DMS153 (cell line): Measurements from ENCODE around the gene HS3ST4.

Experiments used
- DNase-seq: peaks from one replicate; lab custom pipeline; 2025; lab: John Stamatoyannopoulos, UW

The HS3ST4 gene

DNA sequence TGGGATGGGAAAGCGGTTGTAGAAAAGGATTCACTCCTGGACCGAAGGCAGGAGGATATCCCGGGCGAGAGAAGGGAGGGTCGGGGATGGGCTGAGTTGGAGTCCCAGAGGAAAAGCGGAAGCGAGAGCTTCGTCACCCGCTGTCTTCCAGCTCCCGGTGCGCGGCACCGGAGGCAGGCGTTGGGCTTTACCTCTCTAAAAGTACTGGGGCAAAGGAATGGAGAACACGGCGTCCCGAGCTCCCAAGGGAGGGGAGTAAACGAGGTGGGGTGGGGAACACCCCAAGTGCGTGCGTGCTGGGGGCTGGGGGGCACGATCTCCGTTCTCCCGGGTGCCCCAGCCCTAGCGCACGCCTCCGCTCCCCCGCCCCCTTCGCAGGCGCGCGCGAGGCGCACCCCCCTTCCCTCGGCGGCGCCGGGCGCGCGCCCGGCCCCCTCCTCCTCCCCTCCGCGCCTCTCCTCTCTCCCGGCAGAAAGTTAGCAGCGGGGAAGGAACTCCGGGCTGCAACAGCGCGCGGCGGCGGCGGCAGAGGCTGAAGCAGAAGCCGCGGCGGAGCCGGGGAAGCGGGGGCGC lies at the start of gene HS3ST4:
Gene HS3ST4 (plus strand): TSS at position 441 of the 573 bp plus-strand sequence.
- DNase-seq = no peak

DNA sequence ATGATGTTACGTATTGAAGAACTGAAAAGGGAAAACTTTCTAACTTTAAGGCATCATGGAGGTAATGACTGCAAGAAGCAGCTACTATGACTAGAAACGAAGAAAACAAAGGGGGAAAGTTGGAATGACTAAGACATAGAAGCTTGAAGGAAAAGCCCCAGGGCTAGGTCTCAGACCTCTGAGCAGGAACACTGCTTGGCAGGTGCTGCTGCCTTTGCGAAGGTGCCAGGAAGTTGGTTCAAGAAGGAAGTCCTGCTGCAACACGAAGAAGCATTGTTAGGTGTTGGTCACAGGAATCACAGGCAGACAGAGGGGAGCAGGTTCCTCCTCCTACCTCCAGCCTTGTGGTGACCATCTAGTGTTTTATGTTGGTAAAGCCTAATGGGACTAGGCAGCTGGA lies 48.1 kb upstream of the HS3ST4 start:
- no peak for DNase-seq

DNA sequence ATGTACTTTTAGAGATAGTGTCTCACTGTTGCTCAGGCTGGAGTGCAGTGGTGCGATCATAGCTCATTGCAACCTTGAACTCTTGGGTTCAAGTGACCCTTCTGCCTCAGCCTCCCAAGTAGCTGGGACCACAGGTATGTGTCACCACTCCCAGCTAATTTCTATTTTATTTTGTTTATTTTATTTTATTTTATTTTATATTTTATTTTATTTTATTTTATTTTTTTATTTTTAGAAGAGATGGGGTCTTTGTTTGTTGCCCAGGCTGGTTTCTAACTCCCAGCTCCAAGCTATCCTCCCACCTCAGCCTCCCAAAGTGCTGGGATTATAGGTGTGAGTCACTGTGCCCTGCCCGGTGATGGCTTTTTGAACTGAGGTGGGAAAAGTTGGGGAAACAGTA lies 35.1 kb upstream of the HS3ST4 start:
- no peak for DNase-seq

DNA sequence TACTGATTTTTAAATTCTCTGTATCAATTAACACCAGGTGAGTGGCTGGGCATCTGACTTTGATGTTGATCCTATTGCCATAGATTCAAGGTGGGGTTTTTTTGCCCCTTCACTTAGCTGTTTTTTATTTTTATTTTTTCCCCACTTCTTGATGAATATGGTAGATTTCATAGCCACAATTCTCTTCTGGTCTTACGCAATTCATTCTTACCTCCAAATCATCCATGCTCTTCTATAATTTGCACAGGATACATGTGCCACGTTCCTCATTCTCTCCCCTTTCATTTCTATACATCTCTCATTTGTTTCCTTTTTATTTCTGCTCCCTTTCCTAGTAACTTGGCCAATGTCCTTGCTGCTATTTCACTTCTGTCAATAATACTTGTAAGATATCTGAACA lies 14.9 kb upstream of the HS3ST4 start:
- no peak for DNase-seq

DNA sequence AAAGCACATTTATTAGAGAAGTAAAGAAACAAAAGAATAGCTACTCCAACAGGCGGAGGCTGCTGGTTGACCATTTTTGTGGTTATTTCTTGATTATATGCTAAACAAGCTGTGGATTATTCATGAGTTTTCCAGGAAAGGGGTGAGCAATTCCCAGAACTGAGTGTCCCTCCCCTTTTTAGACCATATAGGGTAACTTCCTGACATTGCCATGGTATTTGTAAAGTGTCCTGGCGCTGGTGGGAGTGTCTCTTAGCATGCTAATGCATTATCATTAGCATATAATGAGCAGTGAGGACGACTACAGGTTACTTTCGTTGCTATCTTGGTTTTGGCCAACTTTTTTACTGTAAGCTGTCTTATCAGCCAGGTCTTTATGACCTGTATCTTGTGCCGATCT lies 12.2 kb upstream of the HS3ST4 start:
- DNase-seq = no peak

DNA sequence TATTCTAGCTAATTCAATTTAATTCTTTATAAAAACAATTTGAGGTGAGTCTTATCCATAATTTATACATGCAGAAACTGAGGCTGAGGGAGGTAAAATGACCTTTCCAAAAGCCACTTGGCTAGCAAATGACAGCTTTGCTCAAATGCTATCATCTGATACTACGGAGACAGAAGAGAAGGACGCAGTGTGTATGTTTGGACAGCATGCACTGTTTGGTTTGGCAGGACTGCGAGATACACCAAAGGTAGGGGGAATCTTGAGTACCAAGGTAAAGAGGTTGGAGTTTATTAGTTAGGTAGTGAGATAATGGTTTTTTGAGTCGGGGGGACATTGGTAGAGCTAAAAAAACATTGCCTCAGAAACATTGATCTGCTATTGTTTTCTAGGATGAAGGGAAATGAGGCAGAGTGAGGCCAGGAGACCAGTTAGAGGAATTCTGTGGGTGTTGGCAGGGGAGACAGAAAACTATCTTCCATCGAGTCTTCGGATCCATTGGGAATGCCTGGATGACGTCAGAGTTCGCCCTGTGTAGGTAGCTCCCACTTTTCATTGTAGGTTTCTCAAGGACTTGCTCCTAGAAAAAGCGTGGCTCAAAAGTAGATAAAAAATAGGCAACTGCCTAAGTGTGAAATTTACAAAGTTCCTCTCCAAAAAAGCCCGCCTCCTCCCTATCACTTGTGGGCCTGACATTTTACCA lies 2.5 kb upstream of the HS3ST4 start:
- no peak for DNase-seq

DNA sequence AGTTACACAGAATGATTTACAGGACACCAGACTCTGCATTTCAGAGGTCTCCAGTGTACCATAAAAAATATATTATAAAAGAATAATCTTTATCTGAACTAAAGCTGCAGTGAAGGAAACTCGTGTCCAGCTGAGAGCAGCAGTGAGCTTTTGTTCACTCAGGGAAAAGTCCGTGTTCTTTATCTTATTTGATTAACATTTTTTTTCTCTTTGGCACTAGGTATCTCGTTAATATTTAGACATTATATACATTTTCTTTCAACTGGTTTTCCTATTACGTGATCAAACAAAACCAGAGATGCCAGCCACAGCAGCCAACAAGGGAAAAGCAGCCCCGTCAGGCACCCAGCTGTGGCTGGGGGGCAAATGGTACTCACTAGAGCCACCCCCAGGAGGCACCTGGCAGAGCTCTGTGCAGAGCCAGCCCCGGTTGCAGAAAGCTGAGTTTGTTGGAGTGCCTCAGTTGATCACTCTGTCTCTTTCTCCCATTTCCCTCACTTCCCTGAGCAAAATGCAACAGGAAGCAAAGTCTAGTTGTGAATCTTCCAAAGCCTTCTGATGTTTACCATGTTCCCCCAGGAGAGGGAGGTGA lies 1.1 kb upstream of the HS3ST4 start:
- no peak for DNase-seq

DNA sequence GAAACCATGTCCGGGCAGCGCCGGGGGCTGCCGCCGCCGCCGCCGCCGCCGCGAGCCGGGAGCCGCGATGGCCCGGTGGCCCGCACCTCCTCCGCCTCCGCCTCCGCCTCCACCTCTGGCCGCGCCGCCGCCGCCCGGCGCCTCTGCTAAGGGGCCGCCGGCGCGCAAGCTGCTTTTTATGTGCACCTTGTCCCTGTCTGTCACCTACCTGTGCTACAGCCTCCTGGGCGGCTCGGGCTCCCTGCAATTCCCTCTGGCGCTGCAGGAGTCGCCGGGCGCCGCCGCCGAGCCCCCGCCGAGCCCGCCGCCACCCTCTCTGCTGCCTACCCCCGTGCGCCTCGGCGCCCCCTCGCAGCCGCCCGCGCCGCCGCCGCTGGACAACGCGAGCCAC lies 587 bp downstream of the HS3ST4 start:
- no peak for DNase-seq

DNA sequence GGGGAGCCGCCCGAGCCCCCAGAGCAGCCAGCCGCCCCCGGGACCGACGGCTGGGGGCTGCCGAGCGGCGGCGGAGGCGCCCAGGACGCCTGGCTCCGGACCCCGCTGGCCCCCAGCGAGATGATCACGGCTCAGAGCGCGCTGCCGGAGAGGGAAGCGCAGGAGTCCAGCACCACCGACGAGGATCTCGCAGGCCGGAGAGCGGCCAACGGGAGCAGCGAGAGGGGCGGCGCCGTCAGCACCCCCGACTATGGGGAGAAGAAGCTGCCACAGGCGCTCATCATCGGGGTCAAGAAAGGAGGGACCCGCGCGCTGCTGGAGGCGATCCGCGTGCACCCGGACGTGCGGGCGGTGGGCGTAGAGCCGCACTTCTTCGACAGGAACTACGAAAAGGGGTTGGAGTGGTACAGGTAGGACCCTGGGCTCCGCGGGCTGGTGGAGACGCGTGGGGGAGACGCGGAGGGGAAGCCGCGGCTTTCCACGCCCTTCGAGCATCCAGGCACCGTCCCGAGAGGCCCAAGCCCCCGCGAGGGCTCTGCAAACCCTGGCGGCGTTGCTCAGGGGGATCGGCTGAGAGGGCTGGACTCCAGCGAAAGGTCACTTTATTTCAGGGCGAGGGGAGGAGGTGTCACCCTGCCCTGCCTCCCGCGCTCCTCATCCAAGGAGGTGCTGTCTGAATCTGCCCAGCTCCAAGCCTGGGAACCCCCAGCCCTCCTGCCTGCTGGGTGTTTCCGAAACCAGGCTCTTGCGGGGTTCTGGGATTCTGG lies 1.2 kb downstream of the HS3ST4 start:
- no peak for DNase-seq

DNA sequence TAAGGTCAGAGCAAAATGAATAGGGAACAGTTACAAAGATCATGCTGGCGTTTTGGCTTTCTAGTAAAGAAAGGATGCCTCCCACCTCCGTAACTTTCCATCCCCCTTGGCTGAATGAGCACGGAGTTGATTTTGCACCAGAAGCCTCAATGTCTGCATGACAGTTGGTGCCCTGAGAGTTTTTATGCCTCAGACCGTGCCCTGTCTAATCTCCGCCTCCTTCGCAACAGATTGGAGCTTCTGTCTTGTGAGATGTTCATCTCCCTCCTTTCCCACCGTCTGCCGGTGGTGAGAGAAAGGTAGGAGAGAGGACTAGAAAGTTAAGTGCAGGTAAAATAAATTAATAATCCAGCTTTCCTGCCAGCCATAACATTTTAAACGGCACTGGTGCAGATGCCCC lies 1.9 kb downstream of the HS3ST4 start:
- no peak for DNase-seq

DNA sequence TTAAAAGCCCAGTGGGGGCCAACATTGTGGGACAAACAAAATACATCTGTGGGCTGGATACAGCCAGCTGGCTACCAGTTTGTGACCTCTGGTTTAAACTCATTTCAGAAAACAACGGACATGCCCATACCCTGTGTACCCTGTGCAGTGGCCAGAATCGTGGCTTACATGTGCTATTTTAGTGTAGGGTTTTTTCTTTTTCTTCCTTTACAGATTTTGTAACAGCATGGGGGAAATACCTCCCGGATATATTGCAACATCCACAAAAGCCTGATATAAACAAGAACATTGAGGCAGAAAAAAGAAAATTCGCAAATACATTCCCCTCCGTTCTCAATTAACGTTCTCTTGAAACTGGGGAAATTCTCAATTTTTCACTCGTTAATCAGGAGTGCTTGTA lies 7.3 kb downstream of the HS3ST4 start:
- no peak for DNase-seq

DNA sequence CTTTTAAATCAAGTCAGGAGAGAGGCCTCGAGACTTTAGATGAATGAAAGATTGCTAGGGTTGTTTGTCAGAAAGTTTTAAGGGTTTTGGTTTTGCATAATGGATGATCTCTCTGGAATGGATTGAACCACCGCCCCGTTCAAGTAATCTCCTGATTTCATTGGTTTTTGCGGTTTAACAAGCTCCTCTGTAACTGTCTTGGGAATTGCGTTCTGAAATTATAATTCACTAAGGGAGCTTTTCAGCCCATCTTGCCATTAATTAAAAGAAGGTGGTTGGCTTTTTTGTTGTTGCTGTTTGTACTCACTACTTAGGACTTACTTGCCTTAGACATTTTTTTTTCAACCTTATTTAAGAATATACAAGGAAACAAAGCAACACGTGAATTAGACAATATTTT lies 8.8 kb downstream of the HS3ST4 start:
- no peak for DNase-seq

DNA sequence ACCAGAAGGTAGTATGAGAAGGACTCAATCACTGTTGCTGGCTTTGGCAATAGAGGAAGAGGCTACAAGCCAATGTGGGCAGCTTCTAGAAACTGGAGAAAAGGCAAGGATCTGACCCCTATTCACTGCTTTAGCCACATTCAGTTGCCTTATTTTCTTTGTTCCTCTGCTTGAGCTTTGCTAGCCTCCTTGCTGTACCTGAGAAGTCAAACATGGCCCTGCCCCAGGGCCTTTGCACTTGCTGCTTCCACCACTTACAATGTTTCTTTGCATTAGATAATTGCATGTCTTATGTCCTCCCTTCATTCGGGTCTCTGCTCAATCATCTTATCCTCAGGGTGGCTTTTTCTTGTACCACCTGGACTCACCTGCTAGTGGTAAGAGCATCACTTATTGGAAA lies 15.8 kb downstream of the HS3ST4 start:
- no peak for DNase-seq

DNA sequence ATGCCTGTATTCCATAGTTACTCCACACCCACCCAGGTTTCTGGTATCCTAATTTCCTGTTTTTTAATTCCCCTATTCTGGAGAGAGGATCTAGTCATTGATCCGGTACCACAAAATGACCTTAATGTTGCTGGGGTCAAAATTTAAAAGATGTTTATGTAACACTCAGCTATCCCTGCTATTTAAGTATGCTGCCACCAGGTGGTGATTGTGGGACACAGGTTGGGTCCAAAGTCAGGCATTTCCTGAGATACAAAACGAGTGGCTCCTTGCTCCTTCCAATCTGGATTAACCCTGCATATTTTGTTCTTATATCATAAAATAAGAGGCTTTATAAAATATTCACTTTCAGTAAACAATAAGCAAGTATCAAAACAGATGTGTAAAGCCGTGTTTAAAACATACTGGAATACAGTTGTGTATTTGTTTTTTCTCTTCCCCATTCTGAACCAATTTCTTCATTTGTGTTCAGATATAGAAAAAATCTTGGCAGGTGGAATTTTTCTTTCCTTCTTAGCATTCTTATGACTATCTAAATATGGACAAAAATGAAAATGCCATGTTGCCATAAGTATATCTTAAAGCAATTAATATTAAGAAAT lies 16.3 kb downstream of the HS3ST4 start:
- no peak for DNase-seq

DNA sequence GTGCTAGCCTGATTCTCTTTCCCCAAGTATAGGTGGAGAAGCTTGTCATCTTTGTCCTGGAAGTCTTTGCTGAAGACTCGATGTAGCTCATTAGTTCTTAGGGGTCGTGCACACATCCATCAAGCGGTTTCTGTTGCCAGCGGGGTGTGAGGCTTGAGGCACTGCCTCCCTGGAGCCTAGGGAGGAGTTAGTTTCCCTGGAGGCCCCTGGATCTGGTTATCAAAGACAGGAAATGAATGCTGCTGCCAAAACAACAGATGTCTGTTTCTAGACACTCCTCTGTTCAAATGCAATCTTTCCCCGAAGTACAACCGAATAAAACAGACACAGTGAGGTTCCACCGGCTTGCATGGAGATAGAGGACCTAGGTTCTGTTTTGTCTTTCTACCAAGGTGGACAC lies 17.5 kb downstream of the HS3ST4 start:
- no peak for DNase-seq

DNA sequence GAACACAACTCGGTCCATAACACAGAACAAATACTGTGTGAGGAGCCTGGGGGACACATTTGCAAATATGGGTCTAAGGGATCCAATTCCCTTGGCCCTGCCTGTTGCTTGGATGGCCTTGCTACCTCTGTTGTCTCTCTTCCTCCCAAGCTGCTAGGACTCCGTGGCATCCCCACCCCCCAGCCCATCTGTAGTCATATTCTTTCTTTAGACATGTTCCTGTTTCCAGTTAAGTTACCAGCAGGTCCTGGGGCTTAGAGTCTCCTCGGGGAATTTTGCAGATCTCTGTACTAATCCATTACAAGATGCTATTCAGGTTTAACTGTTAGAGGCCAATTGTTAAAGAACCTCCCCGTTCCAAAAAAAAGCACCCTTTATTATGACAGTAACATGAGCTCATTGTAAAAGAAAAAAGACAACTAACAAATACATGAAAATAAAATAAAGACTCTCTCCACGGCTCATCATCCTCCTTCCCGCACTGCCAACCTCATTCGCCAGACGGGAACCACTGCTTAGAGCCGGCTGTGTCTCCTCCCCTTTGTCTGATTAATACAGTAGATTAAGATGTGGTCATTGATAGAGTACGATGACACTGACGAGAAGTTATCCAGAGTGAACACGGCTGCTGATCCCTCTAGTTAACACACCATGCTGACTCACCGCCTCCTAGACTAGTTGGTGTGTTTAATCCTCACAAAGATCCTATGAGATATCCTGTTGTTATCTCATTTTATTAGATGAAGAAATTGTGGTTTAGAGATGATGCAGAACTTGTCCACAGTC lies 22.2 kb downstream of the HS3ST4 start:
- DNase-seq = no peak

DNA sequence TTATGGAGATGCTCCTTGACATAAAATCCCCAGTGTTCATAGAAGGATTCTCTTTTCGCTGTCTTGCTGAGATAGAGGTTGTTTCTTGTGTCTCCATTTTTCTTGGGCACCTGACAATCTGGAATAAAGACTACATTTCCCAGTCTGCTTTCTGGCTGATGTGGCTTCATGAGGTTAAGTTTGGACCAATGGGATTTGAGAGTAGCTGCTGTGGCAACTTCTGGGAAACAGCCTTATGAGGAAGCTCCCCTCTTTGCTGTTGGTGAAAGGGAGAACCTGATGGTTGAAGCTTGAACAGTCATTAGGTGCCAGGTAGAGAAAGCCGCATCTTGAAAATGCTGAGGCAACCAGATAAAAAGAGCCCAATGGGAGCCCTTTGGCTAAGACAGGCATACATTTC lies 24.4 kb downstream of the HS3ST4 start:
- DNase-seq = no peak

DNA sequence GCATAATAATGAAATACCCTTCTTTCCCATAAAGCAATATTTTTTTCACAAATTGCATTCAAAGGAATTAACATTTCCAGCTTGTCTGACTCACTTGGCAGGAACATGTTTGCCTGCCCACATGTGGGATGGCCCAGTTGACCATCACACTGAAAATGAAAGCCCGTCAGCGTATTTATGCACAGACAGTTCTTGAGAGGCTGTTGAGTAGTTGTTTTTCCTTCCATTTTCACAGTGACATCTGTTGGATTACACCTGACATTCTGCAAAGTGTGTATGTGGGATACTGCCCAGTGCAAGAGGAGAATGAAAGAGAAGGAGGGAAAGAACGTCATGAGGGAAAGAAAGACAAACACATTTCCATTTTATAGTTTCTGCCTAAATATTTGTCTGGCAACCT lies 29.7 kb downstream of the HS3ST4 start:
- no peak for DNase-seq

DNA sequence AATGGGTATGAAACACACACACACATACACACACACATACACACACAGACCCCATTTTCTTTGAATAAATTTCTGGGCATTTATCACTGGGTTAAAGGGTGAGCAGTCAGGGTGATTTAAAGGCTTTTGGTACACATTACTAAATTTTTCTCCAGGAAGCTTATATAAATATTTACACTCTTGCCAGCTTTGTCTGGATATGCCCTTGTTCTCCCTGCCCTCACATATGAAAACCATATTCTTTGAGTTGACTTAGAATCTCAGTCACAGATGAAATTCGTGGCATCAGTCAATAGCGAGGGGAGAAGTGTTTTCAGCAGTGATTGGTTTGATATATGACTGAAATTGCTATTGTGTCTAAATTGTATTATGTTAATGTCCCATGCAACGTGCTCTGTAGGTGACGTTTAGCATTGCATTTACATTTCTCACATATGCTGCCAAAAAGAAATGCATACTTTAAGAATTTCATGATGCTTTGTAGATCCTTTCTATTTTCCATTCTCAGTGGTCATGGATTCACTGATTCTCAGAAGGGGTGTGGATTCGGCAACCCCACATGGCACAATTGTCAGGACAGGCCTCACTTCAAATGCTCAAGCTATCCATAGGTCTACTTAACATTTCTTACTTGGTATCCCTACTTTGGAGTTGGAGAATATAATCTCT lies 34.8 kb downstream of the HS3ST4 start:
- DNase-seq = no peak

DNA sequence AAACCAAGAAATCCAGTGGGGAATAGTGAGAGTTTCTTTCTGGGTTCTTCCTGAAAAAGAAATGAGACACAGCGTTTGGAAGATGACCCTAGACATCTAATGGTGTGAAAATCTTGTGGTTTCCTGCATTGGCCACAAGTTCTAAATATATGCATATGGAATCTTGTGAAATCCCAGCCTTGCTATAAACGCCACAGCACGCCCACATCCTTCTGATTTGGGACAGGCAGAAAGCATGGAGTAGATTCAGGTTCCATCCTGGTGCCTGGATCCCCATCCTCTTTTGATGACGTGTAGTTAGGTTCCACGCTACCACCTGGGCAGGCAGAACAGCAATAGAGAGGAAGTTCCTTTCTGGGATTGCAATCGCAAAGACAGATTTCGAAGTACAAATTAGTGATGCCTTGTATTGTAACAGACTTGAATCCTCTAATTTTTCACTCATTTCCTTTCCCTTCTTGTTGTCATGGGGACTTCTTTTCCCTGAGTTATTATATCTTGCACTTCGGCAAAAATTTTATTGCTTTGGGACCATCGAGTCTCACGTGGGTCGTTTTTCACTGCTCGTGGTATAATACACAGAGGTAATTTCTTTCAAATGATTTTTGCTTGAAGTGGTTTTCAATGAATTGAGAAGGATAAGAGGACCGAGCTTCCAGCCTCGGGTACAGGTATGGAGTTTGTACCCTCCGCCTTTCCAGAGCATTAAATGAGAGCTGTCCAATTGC lies 37.6 kb downstream of the HS3ST4 start:
- no peak for DNase-seq

DNA sequence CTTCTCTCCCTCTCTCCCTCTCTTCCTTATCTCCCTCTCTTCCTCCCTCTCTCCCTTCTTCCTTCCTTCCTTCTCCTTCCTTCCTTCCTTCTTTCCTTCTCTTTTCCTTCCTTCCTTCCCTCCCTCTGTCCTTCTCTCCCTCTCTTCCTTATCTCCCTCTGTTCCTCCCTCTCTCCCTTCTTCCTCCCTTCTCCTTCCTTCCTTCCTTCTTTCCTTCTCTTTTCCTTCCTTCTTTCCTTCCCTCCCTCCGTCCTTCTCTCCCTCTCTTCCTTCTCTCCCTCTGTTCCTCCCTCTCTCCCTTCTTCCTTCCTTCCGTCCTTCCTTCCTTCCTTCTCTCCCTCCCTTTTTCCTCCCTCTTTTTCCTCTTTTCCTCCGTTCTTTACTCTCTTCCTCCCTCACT lies 38.6 kb downstream of the HS3ST4 start:
- no peak for DNase-seq
